ENCODE results near the gene ZNF784. TPM values are rescaled to one million over a fixed set of nuclear protein-coding genes. Genes with fewer than 3 reads are reported as not detected.
A peak's percentile ranks its signal among the peaks of the same experiment; 100 is the strongest.

Gene ZNF784
- total RNA-seq, 1 donor from 2014 or later: 9.6 TPM

GRCh38 chr19:55597501-55597921 is 26.9 kb downstream of the ZNF784 start:
- H3K4me3 Mint-ChIP-seq: no peak overlapping the region
- TF ChIP-seq, protein P1, sequence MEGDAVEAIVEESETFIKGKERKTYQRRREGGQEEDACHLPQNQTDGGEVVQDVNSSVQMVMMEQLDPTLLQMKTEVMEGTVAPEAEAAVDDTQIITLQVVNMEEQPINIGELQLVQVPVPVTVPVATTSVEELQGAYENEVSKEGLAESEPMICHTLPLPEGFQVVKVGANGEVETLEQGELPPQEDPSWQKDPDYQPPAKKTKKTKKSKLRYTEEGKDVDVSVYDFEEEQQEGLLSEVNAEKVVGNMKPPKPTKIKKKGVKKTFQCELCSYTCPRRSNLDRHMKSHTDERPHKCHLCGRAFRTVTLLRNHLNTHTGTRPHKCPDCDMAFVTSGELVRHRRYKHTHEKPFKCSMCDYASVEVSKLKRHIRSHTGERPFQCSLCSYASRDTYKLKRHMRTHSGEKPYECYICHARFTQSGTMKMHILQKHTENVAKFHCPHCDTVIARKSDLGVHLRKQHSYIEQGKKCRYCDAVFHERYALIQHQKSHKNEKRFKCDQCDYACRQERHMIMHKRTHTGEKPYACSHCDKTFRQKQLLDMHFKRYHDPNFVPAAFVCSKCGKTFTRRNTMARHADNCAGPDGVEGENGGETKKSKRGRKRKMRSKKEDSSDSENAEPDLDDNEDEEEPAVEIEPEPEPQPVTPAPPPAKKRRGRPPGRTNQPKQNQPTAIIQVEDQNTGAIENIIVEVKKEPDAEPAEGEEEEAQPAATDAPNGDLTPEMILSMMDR (conservative IDR thresholded peaks at IDR 0.05): no peak
- H3K27me3 Mint-ChIP-seq: no peaks in the 10 kb centered on the region

DNA sequence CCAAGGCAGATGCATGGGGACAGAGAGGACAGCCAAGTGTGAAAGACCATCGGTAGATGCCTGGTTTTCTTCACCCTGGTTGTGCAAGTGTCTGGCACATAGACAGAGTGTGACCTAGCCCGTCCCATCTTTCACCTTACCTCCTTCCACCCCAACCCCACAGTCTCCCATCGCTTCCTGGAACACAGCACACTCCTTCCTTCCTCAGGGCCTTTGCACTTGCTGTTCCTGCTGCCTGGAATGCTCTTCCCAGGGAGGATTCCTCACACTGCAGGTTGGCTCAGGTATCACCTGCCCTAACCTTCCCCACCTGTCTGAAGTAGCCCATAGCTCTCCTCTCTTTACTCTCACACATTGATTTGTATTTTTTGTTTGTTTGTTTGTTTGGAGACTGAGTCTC is 28.1 kb downstream of the ZNF784 start:
- H3K27ac Mint-ChIP-seq: no peak overlapping the region
- H3K36me3 Mint-ChIP-seq: peaks cover 35% of the 10 kb centered on the region
- TF ChIP-seq, protein P1 (conservative IDR thresholded peaks at IDR 0.05): no peak
- no peaks in the 10 kb centered on the region for H3K27me3 Mint-ChIP-seq
- no peaks in the 10 kb centered on the region for H3K9me3 Mint-ChIP-seq
- DNase-seq (ENCODE audit: extremely low spot score, unreplicated experiment): no peak
- H3K4me1 Mint-ChIP-seq (ENCODE audit: unreplicated experiment): peaks cover 17% of the 10 kb centered on the region
- no peak overlapping the region for H3K4me3 Mint-ChIP-seq

More at GRCh38 chr19:55597501-55597921, 26.9 kb downstream of the ZNF784 start:
- H3K4me1 Mint-ChIP-seq (ENCODE audit: unreplicated experiment): peaks cover 21% of the 10 kb centered on the region
- H3K36me3 Mint-ChIP-seq: peaks cover 32% of the 10 kb centered on the region
- no peak for DNase-seq (ENCODE audit: extremely low spot score, unreplicated experiment)
- no peaks in the 10 kb centered on the region for H3K9me3 Mint-ChIP-seq
- no peak overlapping the region for H3K27ac Mint-ChIP-seq

DNA sequence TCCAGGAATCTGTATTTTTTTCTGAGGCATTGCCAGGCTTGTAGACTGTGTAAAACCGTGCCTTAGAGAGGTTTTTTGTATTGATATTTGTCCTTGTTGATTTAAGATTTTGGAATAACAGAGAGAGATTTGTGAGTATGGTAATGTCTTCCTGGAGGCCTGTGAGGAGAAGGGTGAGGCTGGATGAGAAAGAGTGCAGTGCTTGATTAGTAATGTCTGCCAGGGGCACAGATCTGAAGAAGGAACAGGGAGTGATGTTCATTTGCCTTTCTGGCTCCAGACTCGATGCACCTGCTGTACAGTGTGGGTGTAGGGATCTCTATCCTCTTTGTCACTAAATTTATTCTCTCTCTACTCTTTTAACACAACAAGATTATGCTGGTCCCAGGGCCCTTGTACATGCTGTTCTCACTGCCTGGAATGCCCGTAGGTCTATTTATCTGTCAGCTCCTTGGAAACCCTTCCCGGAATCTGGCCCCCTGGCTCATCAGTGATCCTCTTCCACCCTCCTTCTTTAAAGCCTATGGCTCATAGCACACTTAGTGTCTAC is 29.3 kb downstream of the ZNF784 start:
- peaks cover 35% of the 10 kb centered on the region for H3K36me3 Mint-ChIP-seq

DNA sequence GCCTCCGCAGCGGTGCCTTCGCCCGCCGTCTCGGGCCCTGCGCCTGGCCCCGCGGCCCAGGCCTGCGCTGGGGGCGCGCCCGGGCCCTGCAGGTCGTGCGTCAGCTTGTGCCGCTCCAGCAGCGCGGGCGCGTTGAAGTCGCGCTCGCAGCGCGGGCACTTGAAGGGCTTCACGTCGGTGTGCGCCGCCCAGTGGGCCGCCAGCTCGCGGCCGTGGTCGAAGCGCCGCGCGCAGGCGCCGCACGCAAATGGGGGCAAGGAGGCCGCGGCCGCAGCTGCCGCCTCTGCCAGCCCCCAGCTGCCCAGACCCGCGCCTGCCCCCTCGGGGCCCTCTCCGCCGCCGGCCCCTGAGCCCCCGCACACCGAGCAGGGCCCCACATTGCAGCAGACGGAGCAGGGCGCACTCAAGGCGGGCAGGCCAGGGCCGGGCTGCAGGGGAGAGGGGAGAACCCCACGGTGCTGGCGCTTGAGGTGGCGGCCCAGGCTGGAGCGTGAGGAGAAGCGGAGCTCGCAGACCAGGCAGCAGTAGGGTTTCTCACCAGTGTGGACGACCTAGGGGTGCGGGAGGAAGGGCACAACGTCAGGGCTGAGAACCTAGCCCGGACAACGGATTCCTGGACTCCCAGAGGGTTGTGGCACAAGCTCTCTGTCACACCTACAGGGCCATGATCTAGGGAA is 31.1 kb downstream of the ZNF784 start:
- Mint-ChIP-seq H3K4me1 (ENCODE audit: unreplicated experiment) (peaks cover 14% of the 10 kb centered on the region), H3K27ac (no peak overlapping the region), H3K9me3 (no peaks in the 10 kb centered on the region), H3K4me3 (no peak overlapping the region), H3K27me3 (no peaks in the 10 kb centered on the region), H3K36me3 (peaks cover 29% of the 10 kb centered on the region)
- TF ChIP-seq, protein P1 (conservative IDR thresholded peaks at IDR 0.05): no peak
- DNase-seq (ENCODE audit: extremely low spot score, unreplicated experiment): no peak

More for the DNA sequence above, 29.3 kb downstream of the ZNF784 start:
- Mint-ChIP-seq H3K9me3 (no peaks in the 10 kb centered on the region), H3K4me3 (no peak overlapping the region), H3K27me3 (no peaks in the 10 kb centered on the region), H3K4me1 (ENCODE audit: unreplicated experiment) (peaks cover 15% of the 10 kb centered on the region), H3K27ac (peak overlapping the region; percentile 7)
- no peak for DNase-seq (ENCODE audit: extremely low spot score, unreplicated experiment)
- TF ChIP-seq, protein P1 (conservative IDR thresholded peaks at IDR 0.05): no peak

GRCh38 chr19:55592391-55593090 is 31.8 kb downstream of the ZNF784 start:
- Mint-ChIP-seq H3K27ac (no peak overlapping the region), H3K36me3 (peaks cover 29% of the 10 kb centered on the region), H3K27me3 (no peaks in the 10 kb centered on the region), H3K4me1 (ENCODE audit: unreplicated experiment) (peaks cover 14% of the 10 kb centered on the region), H3K4me3 (no peak overlapping the region), H3K9me3 (no peaks in the 10 kb centered on the region)
- TF ChIP-seq, protein P1 (conservative IDR thresholded peaks at IDR 0.05): no peak
- no peak for DNase-seq (ENCODE audit: extremely low spot score, unreplicated experiment)

Data from type B pancreatic cell (in vitro differentiated cells).